HepG2 (cell line): ENCODE data around the gene ARIH2. TPM values are rescaled to one million over a fixed set of nuclear protein-coding genes. Genes with fewer than 3 reads are reported as not detected.

Source experiments
- ADNP ChIP-seq: sonication (generic); formaldehyde crosslinking; IDR thresholded peaks from 2 replicates; pipeline ENCODE4 v1.4.0; 2020; ENCODE audit warnings: missing genetic modification reagents
- ARID2 ChIP-seq: sonication (generic); formaldehyde crosslinking; IDR thresholded peaks from 2 replicates; pipeline ENCODE4 v1.8.1; 2022; ENCODE audit warnings: mild to moderate bottlenecking, missing genetic modification reagents, borderline replicate concordance
- CBX5 ChIP-seq: sonication (generic); formaldehyde crosslinking; IDR thresholded peaks from 2 replicates; pipeline ENCODE4 v1.4.0; 2020; ENCODE audit warnings: missing genetic modification reagents, borderline replicate concordance
- CEBPB ChIP-seq: IDR thresholded peaks from 2 replicates; pipeline ENCODE4 v1.6.1; 2011; ENCODE audit warnings: low read depth, low read length, improper control_type of control experiment, borderline replicate concordance
- CENPX ChIP-seq: sonication (generic); formaldehyde crosslinking; IDR thresholded peaks from 2 replicates; pipeline ENCODE4 v1.9.0; 2021; ENCODE audit warnings: mild to moderate bottlenecking, missing genetic modification reagents, moderate library complexity
- CHCHD3 ChIP-seq: sonication (generic); formaldehyde crosslinking; IDR thresholded peaks from 2 replicates; pipeline ENCODE4 v1.8.0; 2022; ENCODE audit warnings: mild to moderate bottlenecking, missing genetic modification reagents, moderate library complexity
- DR1 ChIP-seq: sonication (generic); formaldehyde crosslinking; IDR thresholded peaks from 2 replicates; pipeline ENCODE4 v1.8.0; 2021; ENCODE audit warnings: mild to moderate bottlenecking, missing genetic modification reagents, inconsistent platforms
- EED ChIP-seq: sonication (generic); formaldehyde crosslinking; IDR thresholded peaks from 2 replicates; pipeline ENCODE4 v1.5.0; 2020; ENCODE audit warnings: mild to moderate bottlenecking, missing genetic modification reagents
- HCFC1 ChIP-seq: fragments of 150-350 bp; IDR thresholded peaks from 2 replicates; pipeline ENCODE4 v1.6.1; 2014; ENCODE audit warnings: low read depth, low read length
- HNRNPH1 ChIP-seq: fragments of 200-400 bp; formaldehyde crosslinking; optimal IDR thresholded peaks from 2 replicates; pipeline ENCODE3; 2017; ENCODE audit warnings: mild to moderate bottlenecking, low read depth, low read length
- JUNB ChIP-seq: sonication (generic); formaldehyde crosslinking; IDR thresholded peaks from 2 replicates; pipeline ENCODE4 v1.8.0; 2022; ENCODE audit warnings: missing genetic modification reagents, mild to moderate bottlenecking, borderline replicate concordance
- MXI1 ChIP-seq: IDR thresholded peaks from 3 replicates; pipeline ENCODE4 v1.6.1; 2012; ENCODE audit warnings: low read depth, low read length, inconsistent platforms, borderline replicate concordance
- NFYB ChIP-seq: sonication (generic); formaldehyde crosslinking; IDR thresholded peaks from 2 replicates; pipeline ENCODE4 v1.4.0; 2020; ENCODE audit warnings: missing genetic modification reagents
- SAFB2 ChIP-seq: sonication (generic); formaldehyde crosslinking; IDR thresholded peaks from 2 replicates; pipeline ENCODE4 v1.5.1; 2020; ENCODE audit warnings: missing genetic modification reagents, low read depth, mild to moderate bottlenecking, borderline replicate concordance
- SALL2 ChIP-seq: sonication (generic); formaldehyde crosslinking; IDR thresholded peaks from 2 replicates; pipeline ENCODE4 v1.8.1; 2023; ENCODE audit warnings: mild to moderate bottlenecking, missing genetic modification reagents, inconsistent platforms
- TEAD2 ChIP-seq: sonication (generic); formaldehyde crosslinking; IDR thresholded peaks from 2 replicates; pipeline ENCODE4 v1.9.0; 2021; ENCODE audit warnings: missing genetic modification reagents
- TMF1 ChIP-seq: sonication (generic); formaldehyde crosslinking; IDR thresholded peaks from 2 replicates; pipeline ENCODE4 v1.8.1; 2022; ENCODE audit warnings: low read depth, missing genetic modification reagents
- XBP1 ChIP-seq: sonication (generic); formaldehyde crosslinking; IDR thresholded peaks from 2 replicates; pipeline ENCODE4 v1.5.0; 2020; ENCODE audit warnings: missing genetic modification reagents
- ZBTB20 ChIP-seq: sonication (generic); formaldehyde crosslinking; IDR thresholded peaks from 2 replicates; pipeline ENCODE4 v1.8.1; 2023; ENCODE audit warnings: missing genetic modification reagents, low read depth, mild to moderate bottlenecking, borderline replicate concordance
- ZKSCAN8 ChIP-seq: IDR thresholded peaks from 2 replicates; pipeline ENCODE4 v1.6.1; 2016; ENCODE audit warnings: borderline replicate concordance, missing genetic modification reagents, missing compliant biosample characterization
- ZNF205 ChIP-seq: IDR thresholded peaks from 2 replicates; pipeline ENCODE4 v1.6.1; 2018; ENCODE audit warnings: missing biosample characterization, missing genetic modification reagents
- ZNF282 ChIP-seq: fragments of 450-650 bp; IDR thresholded peaks from 2 replicates; pipeline ENCODE4 v1.6.1; 2018; ENCODE audit not compliant: partially characterized antibody
- ZNF335 ChIP-seq: sonication (generic); formaldehyde crosslinking; IDR thresholded peaks from 2 replicates; pipeline ENCODE4 v1.4.0; 2020; ENCODE audit warnings: missing genetic modification reagents
- ZNF432 ChIP-seq: sonication (generic); formaldehyde crosslinking; IDR thresholded peaks from 2 replicates; pipeline ENCODE4 v1.5.0; 2020; ENCODE audit warnings: missing genetic modification reagents, mild to moderate bottlenecking, borderline replicate concordance
- ZNF773 ChIP-seq: sonication (generic); formaldehyde crosslinking; IDR thresholded peaks from 2 replicates; pipeline ENCODE4 v1.4.0; 2020; ENCODE audit warnings: missing genetic modification reagents, borderline replicate concordance
- polyA plus RNA-seq, 8 experiments: library from polyadenylated mRNA; depleted of rRNA in 3 of 8; stranded (reverse) in 7 of 8; unstranded in 1 of 8; fragments of >200 nt; fragmentation: Illumina TruSeq in 4 of 8; extraction: Trizol in 4 of 8; gene quantifications; 2 replicates each; pipeline versions ENCODE4 v1.2.1 to v1.2.3, GENCODE V29; 2011 to 2016; ENCODE audit warnings: low read depth in 4 of 8, missing spikeins in 1 of 8, mixed read lengths in 1 of 8; ENCODE audit not compliant: insufficient read depth in 1 of 8
- total RNA-seq, 5 experiments: library from RNA; depleted of rRNA; stranded (reverse); fragments of >200 nt; fragmentation: Illumina TruSeq; extraction: Trizol; gene quantifications; 2 replicates each; pipeline ENCODE4 v1.2.3, GENCODE V29; 2016; ENCODE audit warnings: low read depth in 1 of 5
- TF ChIP-seq, protein P1 (sequence below): sonication (generic); formaldehyde crosslinking; IDR thresholded peaks from 2 replicates; pipeline ENCODE4 v1.5.0; 2020; ENCODE audit warnings: mild to moderate bottlenecking, missing genetic modification reagents, moderate library complexity
- TF ChIP-seq, protein P2 (sequence below): sonication (generic); formaldehyde crosslinking; conservative IDR thresholded peaks from 2 replicates; pipeline ENCODE4 v1.4.0; 2020; ENCODE audit warnings: missing genetic modification reagents

Gene ARIH2
- total and polyA plus RNA-seq, 2 of the 13 experiments (the other 11 are each of a cell fraction or from before 2014, with no cell fraction given) = 64.8 to 83.3 TPM

DNA sequence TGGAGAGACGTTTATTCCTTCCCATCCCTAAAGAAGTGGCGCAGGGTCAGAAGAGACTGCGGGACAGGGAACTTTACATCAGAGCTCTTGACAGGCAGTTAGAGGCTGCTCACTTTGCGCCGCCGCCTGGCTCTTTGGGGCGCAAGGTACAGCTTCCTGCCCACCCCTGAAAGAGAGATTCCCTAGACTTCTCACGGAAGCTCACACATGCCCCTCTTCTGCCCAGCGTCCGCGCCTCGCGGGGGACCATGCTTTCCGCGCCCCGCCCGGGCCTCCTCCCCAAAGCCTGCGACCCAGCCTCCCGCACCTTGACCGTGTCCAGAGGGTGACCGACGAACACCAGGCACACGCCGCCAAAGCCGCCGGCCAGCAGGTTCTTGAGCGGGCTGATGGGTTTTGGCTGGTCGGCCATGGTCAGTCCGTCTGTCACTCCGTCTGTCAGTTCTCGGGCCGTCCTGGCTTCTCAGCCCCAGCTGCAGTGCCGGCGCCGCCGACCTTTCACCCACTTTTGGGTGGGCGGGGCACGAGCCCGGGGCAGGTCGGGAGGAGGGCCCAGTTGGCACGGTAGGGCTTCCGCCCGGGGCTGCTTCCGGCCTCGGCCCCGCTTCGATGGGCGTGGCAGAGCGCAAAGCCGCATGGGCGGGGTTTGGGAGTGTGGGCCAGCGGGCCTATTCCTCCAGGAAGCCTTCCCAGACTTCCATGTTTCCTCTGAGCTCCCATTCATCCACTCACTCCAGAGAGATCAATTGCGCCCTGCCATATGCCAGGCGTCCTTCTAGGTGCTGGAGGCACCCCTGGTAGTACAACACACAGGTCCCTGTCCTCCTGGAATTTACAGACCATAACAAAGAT is 20.0 kb upstream of the ARIH2 start, which contains the start of gene SLC25A20 (continued):
- TF ChIP-seq, protein P1, sequence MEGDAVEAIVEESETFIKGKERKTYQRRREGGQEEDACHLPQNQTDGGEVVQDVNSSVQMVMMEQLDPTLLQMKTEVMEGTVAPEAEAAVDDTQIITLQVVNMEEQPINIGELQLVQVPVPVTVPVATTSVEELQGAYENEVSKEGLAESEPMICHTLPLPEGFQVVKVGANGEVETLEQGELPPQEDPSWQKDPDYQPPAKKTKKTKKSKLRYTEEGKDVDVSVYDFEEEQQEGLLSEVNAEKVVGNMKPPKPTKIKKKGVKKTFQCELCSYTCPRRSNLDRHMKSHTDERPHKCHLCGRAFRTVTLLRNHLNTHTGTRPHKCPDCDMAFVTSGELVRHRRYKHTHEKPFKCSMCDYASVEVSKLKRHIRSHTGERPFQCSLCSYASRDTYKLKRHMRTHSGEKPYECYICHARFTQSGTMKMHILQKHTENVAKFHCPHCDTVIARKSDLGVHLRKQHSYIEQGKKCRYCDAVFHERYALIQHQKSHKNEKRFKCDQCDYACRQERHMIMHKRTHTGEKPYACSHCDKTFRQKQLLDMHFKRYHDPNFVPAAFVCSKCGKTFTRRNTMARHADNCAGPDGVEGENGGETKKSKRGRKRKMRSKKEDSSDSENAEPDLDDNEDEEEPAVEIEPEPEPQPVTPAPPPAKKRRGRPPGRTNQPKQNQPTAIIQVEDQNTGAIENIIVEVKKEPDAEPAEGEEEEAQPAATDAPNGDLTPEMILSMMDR (CRISPR knock-in tag) = no peak; the same call in 1 of the 2 replicates
- TF ChIP-seq ARID2 (CRISPR knock-in tag) (0 out of 2 replicates have a peak, but pooled peaks have one; percentile 21), SALL2 (0 out of 2 replicates have a peak, but pooled peaks have one; percentile 56), XBP1 (no peak), ZNF773 (CRISPR knock-in tag) (no peak), ZNF432 (CRISPR knock-in tag) (no peak), TEAD2 (CRISPR knock-in tag) (no peak), SAFB2 (CRISPR knock-in tag) (peak; percentile 95; the same call in 1 of the 2 replicates), MXI1 (peak; percentile 88; the same call in 2 of the 3 replicates), ZKSCAN8 (CRISPR knock-in tag) (peak; percentile 53; the same call in 1 of the 2 replicates), CHCHD3 (CRISPR knock-in tag) (no peak), HNRNPH1 (no peak), ADNP (peak; percentile 95), ZNF205 (no peak; the same call in 1 of the 2 replicates), NFYB (CRISPR knock-in tag) (0 out of 2 replicates have a peak, but pooled peaks have one; percentile 18), DR1 (CRISPR knock-in tag) (peak; percentile 71), ZBTB20 (CRISPR knock-in tag) (peak; percentile 80; the same call in 1 of the 2 replicates), CBX5 (CRISPR knock-in tag) (0 out of 2 replicates have a peak, but pooled peaks have one; percentile 19), ZNF335 (no peak), CENPX (CRISPR knock-in tag) (no peak), HCFC1 (no peak), EED (no peak), ZNF282 (no peak), TMF1 (0 out of 2 replicates have a peak, but pooled peaks have one; percentile 49), JUNB (CRISPR knock-in tag) (no peak), CEBPB (no peak)
- TF ChIP-seq, protein P2, sequence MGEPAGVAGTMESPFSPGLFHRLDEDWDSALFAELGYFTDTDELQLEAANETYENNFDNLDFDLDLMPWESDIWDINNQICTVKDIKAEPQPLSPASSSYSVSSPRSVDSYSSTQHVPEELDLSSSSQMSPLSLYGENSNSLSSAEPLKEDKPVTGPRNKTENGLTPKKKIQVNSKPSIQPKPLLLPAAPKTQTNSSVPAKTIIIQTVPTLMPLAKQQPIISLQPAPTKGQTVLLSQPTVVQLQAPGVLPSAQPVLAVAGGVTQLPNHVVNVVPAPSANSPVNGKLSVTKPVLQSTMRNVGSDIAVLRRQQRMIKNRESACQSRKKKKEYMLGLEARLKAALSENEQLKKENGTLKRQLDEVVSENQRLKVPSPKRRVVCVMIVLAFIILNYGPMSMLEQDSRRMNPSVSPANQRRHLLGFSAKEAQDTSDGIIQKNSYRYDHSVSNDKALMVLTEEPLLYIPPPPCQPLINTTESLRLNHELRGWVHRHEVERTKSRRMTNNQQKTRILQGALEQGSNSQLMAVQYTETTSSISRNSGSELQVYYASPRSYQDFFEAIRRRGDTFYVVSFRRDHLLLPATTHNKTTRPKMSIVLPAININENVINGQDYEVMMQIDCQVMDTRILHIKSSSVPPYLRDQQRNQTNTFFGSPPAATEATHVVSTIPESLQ (CRISPR knock-in tag) = no peak
